SK-N-DZ (cell line): ENCODE results near the gene RIMBP2.

Experiments used
- DNase-seq: peaks from one replicate; pipeline ENCODE4 v3.0.0-alpha.2; 2015; ENCODE audit warnings: low spot score

Gene RIMBP2

GRCh38 chr12:130487636-130488357, 228.3 kb downstream of the RIMBP2 start:
- no peak for DNase-seq

- no peak for DNase-seq
Observed at GRCh38 chr12:130486891-130487416, 229.1 kb downstream of the RIMBP2 start.

GRCh38 chr12:130486146-130486435, 230.0 kb downstream of the RIMBP2 start:
- DNase-seq: no peak

GRCh38 chr12:130485291-130486145, 230.6 kb downstream of the RIMBP2 start:
- DNase-seq: no peak

GRCh38 chr12:130484221-130484620, 231.9 kb downstream of the RIMBP2 start:
- no peak for DNase-seq

GRCh38 chr12:130483616-130484180, 232.4 kb downstream of the RIMBP2 start:
- no peak for DNase-seq

GRCh38 chr12:130482448-130482847, 233.7 kb downstream of the RIMBP2 start:
- no peak for DNase-seq

GRCh38 chr12:130481392-130481879, 234.7 kb downstream of the RIMBP2 start:
- no peak for DNase-seq

DNA sequence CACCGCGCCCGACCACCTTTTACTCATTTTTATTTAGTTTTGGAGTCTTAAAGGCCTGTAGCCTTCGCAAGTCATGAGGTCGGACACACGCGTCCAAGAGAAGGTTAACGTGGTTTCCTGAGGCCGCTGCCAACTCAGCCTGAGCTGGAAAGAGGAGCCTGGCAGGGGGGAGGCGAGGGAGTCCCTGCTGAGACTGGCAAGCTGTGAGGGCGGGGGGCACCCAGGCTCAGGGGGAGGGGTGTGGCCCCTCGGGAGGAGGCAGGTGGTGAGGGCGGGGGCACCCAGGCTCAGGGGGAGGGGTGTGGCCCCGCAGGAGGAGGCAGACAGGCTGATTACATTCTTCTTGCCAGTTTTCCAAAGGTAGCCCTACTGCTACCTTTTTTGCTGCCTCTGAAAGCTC, 235.2 kb downstream of the RIMBP2 start:
- DNase-seq: no peak

GRCh38 chr12:130480231-130480630, 235.9 kb downstream of the RIMBP2 start:
- DNase-seq: no peak

- no peak for DNase-seq
Observed at GRCh38 chr12:130479401-130480125, 236.5 kb downstream of the RIMBP2 start.

- DNase-seq: no peak
Observed at GRCh38 chr12:130478786-130479185, 237.3 kb downstream of the RIMBP2 start.

- DNase-seq: no peak
Observed at GRCh38 chr12:130477701-130478100, 238.4 kb downstream of the RIMBP2 start.

GRCh38 chr12:130477266-130477665, 238.8 kb downstream of the RIMBP2 start:
- DNase-seq: no peak

DNA sequence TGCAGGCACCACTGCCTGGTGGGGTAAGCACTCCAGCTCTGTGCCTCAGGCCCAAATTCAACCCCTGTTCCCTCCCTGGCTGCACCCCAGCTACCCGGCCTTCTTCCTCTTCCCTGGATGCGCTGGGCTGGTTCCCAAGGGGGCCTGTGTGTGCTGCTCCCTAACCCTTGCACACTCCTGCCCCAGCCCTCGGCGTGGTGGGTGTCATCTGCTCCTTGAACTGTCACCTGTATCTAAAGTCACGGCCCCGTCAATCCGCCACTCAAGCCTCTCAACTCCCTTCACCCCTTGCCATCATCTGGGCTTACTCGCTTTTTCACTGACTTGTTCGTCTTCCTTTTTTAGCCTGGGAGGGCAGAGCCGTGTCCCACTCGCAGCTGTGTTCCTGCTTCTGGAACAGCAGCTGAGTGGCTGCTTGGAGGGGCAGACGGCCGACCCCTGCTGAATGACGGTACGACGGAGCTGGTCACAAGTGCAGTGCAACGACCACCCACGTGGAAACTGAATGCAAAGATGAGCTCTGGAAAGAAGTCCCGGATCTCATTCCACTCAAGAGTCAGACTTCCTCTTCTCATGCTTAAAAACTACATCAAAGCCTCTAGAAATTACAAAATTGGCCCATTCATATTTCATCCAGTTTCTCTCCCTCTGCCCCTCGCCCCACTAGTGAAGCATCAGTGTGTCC, 239.5 kb downstream of the RIMBP2 start:
- DNase-seq: no peak

GRCh38 chr12:130474599-130475269, 241.4 kb downstream of the RIMBP2 start:
- no peak for DNase-seq

GRCh38 chr12:130473266-130473665, 242.8 kb downstream of the RIMBP2 start:
- no peak for DNase-seq

- DNase-seq: no peak
Observed at GRCh38 chr12:130470969-130471368, 245.1 kb downstream of the RIMBP2 start.

DNA sequence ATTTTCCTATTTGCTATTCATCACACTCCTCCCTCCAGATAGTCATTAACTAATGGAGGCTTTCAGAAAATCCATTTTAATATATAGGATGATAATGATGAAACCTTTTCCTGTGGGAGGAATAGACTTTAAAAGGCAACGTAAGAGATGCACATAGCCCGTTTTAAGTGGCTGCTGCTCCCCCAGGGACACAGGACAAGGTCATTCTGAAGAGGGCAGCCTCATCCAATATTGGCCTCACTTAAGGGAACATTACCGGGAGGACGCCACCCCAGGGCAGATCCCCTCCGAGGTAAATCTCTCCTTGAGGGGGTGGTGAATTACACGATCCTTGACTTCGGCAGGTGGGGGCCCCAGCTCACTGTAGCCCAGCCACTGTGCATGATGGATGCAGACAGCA, 246.5 kb downstream of the RIMBP2 start:
- no peak for DNase-seq

- no peak for DNase-seq
Observed at GRCh38 chr12:130468700-130469245, 247.3 kb downstream of the RIMBP2 start.
